ENCODE data around the gene RNF141. TPM values are rescaled to one million over a fixed set of nuclear protein-coding genes. Genes with fewer than 3 reads are reported as not detected.

Gene RNF141
- total RNA-seq, 6 donors from 2014 or later: 13.2 to 74.6 (median 43.1) TPM

DNA sequence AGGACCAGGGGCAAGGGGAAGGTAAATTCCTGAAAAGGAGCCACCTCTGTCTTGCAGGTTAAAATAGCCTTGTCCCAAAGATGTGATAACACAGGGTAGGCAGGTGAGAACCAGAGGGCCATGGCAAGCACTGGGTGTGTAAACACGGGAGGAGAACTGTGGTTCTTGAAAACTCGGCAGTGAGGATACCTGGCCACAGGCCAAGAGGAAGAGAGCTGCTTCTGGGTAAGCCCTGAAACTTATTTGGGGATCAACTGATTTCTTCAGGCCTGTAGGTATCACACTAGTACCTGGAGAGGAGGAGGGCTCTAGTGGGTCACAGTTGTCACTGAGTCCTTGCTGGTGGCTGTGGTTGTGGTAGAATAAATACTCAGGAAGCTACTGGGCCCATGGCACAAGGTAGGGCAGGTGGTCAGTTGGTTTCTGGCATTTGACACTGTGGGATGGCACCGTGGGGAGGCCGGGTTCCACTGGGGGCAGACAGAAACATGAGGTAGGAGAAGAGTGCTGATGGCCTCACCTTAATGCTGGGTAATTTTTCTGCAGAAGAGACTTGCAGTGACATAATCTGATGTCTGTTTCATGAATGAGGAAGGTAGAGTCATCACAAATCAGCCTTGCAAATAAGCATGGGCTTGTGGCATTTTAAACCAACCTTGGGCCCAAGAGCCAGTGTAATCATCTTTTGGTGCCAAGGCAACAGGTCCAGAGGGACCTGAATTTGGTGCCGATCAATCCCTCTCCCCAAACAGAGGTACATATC is 63.9 kb downstream of the RNF141 start:
- Histone ChIP-seq H3K4me1 (no peaks in the 10 kb centered on the region), H3K27ac (no peak overlapping the region), H3K9me3 (no peaks in the 10 kb centered on the region), H3K27me3 (no peaks in the 10 kb centered on the region), H3K36me3 (peaks cover 0 to 8% (median 5%) of the 10 kb centered on the region in 4 donors), H3K4me3 (no peak overlapping the region)
- no peak for TF ChIP-seq EP300 (IDR thresholded peaks at IDR 0.05)
- TF ChIP-seq POLR2AphosphoS5 (IDR thresholded peaks at IDR 0.05): no peak
- no peak for TF ChIP-seq CTCF (IDR thresholded peaks at IDR 0.05)
- no peak for TF ChIP-seq POLR2A (IDR thresholded peaks at IDR 0.05)
- ATAC-seq (ENCODE audit: low FRiP score in 2 of 2) (no peak), DNase-seq (peak in 1 of 2 donors; percentile 54)
- 57 to 67% methylated on average over 4 to 5 of the region's 5 CpGs for WGBS, 2 donors

- TF ChIP-seq POLR2AphosphoS5 (IDR thresholded peaks at IDR 0.05) (no peak), CTCF (IDR thresholded peaks at IDR 0.05) (no peak), EP300 (IDR thresholded peaks at IDR 0.05) (no peak), POLR2A (IDR thresholded peaks at IDR 0.05) (no peak)
- ATAC-seq (ENCODE audit: low FRiP score in 2 of 2) (no peak), DNase-seq (no peak)
- H3K9me3 ChIP-seq: no peaks in the 10 kb centered on the region
- 91 to 100% methylated on average over 1 of the region's 1 CpG for WGBS, 2 donors
- H3K27me3 ChIP-seq: no peaks in the 10 kb centered on the region
- no peak overlapping the region for H3K27ac ChIP-seq
- H3K4me1 ChIP-seq: no peaks in the 10 kb centered on the region
- H3K36me3 ChIP-seq: peaks cover 0 to 6% (median 5%) of the 10 kb centered on the region in 4 donors
- H3K4me3 ChIP-seq: no peak overlapping the region
Observed at GRCh38 chr11:10476342-10476741, 64.6 kb downstream of the RNF141 start.

GRCh38 chr11:10474551-10474950 is 66.4 kb downstream of the RNF141 start:
- Histone ChIP-seq H3K27me3 (no peaks in the 10 kb centered on the region), H3K9me3 (no peaks in the 10 kb centered on the region), H3K27ac (no peak overlapping the region), H3K36me3 (peaks cover 0 to 6% (median 5%) of the 10 kb centered on the region in 4 donors), H3K4me1 (no peaks in the 10 kb centered on the region), H3K4me3 (no peak overlapping the region)
- DNase-seq: peak in 1 of 2 donors; percentile 18
- TF ChIP-seq EP300 (IDR thresholded peaks at IDR 0.05): no peak
- TF ChIP-seq CTCF (IDR thresholded peaks at IDR 0.05): no peak
- no peak for TF ChIP-seq POLR2A (IDR thresholded peaks at IDR 0.05)
- no peak for TF ChIP-seq POLR2AphosphoS5 (IDR thresholded peaks at IDR 0.05)
- ATAC-seq (ENCODE audit: low FRiP score in 2 of 2): peak in 1 of 2 donors; percentile 37
- WGBS, 2 donors: 100% methylated on average over 2 of the region's 2 CpGs

DNA sequence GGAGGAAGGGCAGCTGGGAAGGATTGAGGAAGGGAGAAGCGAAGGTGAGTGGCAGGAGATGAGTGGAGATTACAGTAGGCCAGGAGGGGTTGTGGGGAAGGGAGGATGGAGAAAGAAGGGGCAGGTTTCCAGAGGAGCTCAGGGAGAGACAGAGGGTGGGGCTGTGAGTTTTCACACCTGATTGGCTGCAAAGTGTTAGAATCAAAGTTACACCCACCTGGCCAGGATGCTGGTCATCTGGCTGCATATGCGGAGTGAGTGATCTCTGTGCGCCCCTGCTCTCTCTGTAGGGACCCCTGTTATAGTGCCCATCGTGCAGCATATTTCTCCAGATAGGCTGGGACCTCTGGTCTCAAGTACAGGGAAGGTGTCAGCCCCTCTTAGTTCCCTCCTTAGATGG is 67.6 kb downstream of the RNF141 start:
- DNase-seq (peak in 1 of 2 donors; percentile 6), ATAC-seq (ENCODE audit: low FRiP score in 2 of 2) (peak in 1 of 2 donors; percentile 11)
- Histone ChIP-seq H3K4me3 (no peak overlapping the region), H3K27me3 (no peaks in the 10 kb centered on the region), H3K36me3 (peaks cover 0 to 6% (median 1%) of the 10 kb centered on the region in 4 donors), H3K4me1 (no peaks in the 10 kb centered on the region), H3K27ac (no peak overlapping the region), H3K9me3 (no peaks in the 10 kb centered on the region)
- TF ChIP-seq POLR2AphosphoS5 (IDR thresholded peaks at IDR 0.05) (no peak), CTCF (IDR thresholded peaks at IDR 0.05) (no peak), POLR2A (IDR thresholded peaks at IDR 0.05) (no peak), EP300 (IDR thresholded peaks at IDR 0.05) (no peak)
- 85 to 93% methylated on average over 3 to 4 of the region's 4 CpGs for WGBS, 2 donors

Measured in upper lobe of left lung (tissue), 6 donors.